K562 (cell line): ENCODE results near the gene CYLD. TPM values are rescaled to one million over a fixed set of nuclear protein-coding genes. Genes with fewer than 3 reads are reported as not detected.

ENCODE experiments used
- ATAC-seq: fragments of 200-7000 bp; cut with Tn5 transposase; 3 replicates; pipeline ENCODE4 v1.9.1; 2020; ENCODE audit warnings: moderate library complexity
- BruUV-seq: library from RNA; stranded (reverse); fragments of 400-500 nt; replicated peaks from 2 replicates; lab custom pipeline; 2021; lab: Mats Ljungman, UMichigan
- CTCF ChIA-PET: fragments of 300-600 bp; formaldehyde crosslinking; extraction: SDS; loops from one replicate; lab custom pipeline; 2021; ENCODE audit warnings: low intra/inter-chr PET ratio; lab: Yijun Ruan, JAX
- POLR2A ChIA-PET: fragments of 300-600, 350-650 bp; sonication (Branson Sonifier 250); formaldehyde crosslinking; extraction: SDS; loops from one replicate; lab custom pipeline; 2021; ENCODE audit warnings: antibody characterized with exemption, inconsistent platforms; lab: Yijun Ruan, JAX
- DNase-seq, 4 experiments: peaks; one replicate each; pipeline versions ENCODE4 v3.0.0 to v3.0.0-alpha.2; 2011 to 2018; ENCODE audit warnings: low spot score in 3 of 4, mixed read lengths in 3 of 4; ENCODE audit errors: extremely low read depth in 1 of 4
- FAIRE-seq: peaks from 2 replicates; lab custom pipeline; 2011; peaks lifted over from hg19 to GRCh38; lab: Jason Lieb, UNC
- H2AFZ ChIP-seq: 2 replicates; pipeline ENCODE4 v1.6.0; 2011; ENCODE audit warnings: low read depth, low read length, control low read depth, inconsistent platforms
- H3K27ac ChIP-seq: fragments of 200-600 bp; 3 replicates; pipeline ENCODE4 v1.8.0; 2011; ENCODE audit warnings: low read depth, mild to moderate bottlenecking, control low read depth, inconsistent platforms, low read length, moderate library complexity, mixed read lengths; ENCODE audit errors: extremely low read depth
- H3K27me3 ChIP-seq, 2 experiments: fragments of 300-600 bp in 1 of 2; 2 replicates in 1 of 2; 3 replicates in 1 of 2; pipeline versions ENCODE4 v1.6.0 to v1.8.0; 2011; ENCODE audit warnings: inconsistent platforms in 2 of 2, low read length in 2 of 2, mild to moderate bottlenecking in 1 of 2, mixed read lengths in 1 of 2, moderate library complexity in 1 of 2; ENCODE audit not compliant: control insufficient read depth in 2 of 2, insufficient read depth in 2 of 2
- H3K36me3 ChIP-seq: fragments of 300-600 bp; 3 replicates; pipeline ENCODE4 v1.8.0; 2011; ENCODE audit warnings: mild to moderate bottlenecking, low read length, inconsistent platforms; ENCODE audit not compliant: control insufficient read depth, insufficient read depth
- H3K4me1 ChIP-seq, 2 experiments: fragments of 200-600 bp in 1 of 2; replicated peaks in 1 of 2; 2 replicates in 1 of 2; 3 replicates in 1 of 2; pipeline versions ENCODE4 v1.5.1 to v1.8.0; 2011; ENCODE audit warnings: inconsistent platforms in 2 of 2, low read length in 2 of 2, mild to moderate bottlenecking in 1 of 2, mixed read lengths in 1 of 2, moderate library complexity in 1 of 2; ENCODE audit not compliant: control insufficient read depth in 2 of 2, insufficient read depth in 2 of 2
- H3K4me2 ChIP-seq: 2 replicates; pipeline ENCODE4 v1.6.1; 2011; ENCODE audit warnings: low read length, control low read depth, inconsistent platforms, mixed read lengths; ENCODE audit not compliant: insufficient read depth
- H3K4me3 ChIP-seq: fragments of 200-600 bp; sonication (generic), shearing (Covaris generic); 2 replicates; pipeline ENCODE4 v1.5.1; 2016; ENCODE audit warnings: control low read depth, inconsistent platforms
- H3K79me2 ChIP-seq: fragments of 200-600 bp; 3 replicates; pipeline ENCODE4 v1.8.0; 2011; ENCODE audit warnings: low read length, inconsistent platforms; ENCODE audit not compliant: control insufficient read depth, insufficient read depth
- H3K9ac ChIP-seq, 2 experiments: 2 replicates each; pipeline versions ENCODE4 v1.6.0 to v1.6.1; 2011; ENCODE audit warnings: low read depth in 2 of 2, low read length in 2 of 2, control low read depth in 1 of 2, inconsistent platforms in 1 of 2, mild to moderate bottlenecking in 1 of 2, mixed read lengths in 1 of 2; ENCODE audit not compliant: insufficient read depth in 1 of 2
- H3K9me1 ChIP-seq: one replicate; pipeline ENCODE4 v1.6.0; 2011; ENCODE audit warnings: inconsistent platforms, mild to moderate bottlenecking, low read length, moderate library complexity; ENCODE audit not compliant: control insufficient read depth, insufficient read depth
- H3K9me3 ChIP-seq: replicated peaks from 2 replicates; pipeline ENCODE4 v1.5.1; 2011; ENCODE audit warnings: low read depth, low read length, inconsistent platforms; ENCODE audit not compliant: control insufficient read depth, insufficient read depth
- H4K20me1 ChIP-seq: replicated peaks from 2 replicates; pipeline ENCODE4 v1.6.1; 2011; ENCODE audit warnings: low read length, inconsistent platforms, mixed read lengths; ENCODE audit not compliant: control insufficient read depth, insufficient read depth
- MCM7 ChIP-seq, 2 experiments: fragments of 450-650 bp; IDR thresholded peaks; 2 replicates each; pipeline ENCODE4 v1.6.1; 2016 to 2018
- PHB ChIP-seq: fragments of 250-450 bp; sonication (Bioruptor Pico); IDR thresholded peaks from 2 replicates; pipeline ENCODE4 v1.5.0; 2021
- POLR2H ChIP-seq: IDR thresholded peaks from 2 replicates; pipeline ENCODE4 v1.6.1; 2016; ENCODE audit warnings: missing genetic modification characterization, low read depth, mild to moderate bottlenecking, control low read depth, missing compliant biosample characterization, moderate library complexity
- RFX5 ChIP-seq: IDR thresholded peaks from 2 replicates; pipeline ENCODE4 v1.6.1; 2011; ENCODE audit warnings: low read depth, mild to moderate bottlenecking, improper control_type of control experiment, low read length
- SMARCB1 ChIP-seq: IDR thresholded peaks from 2 replicates; pipeline ENCODE4 v1.6.1; 2011; ENCODE audit warnings: improper control_type of control experiment, low read depth; ENCODE audit not compliant: insufficient read length
- SRSF1 ChIP-seq: fragments of 200-400 bp; formaldehyde crosslinking; IDR thresholded peaks from 2 replicates; pipeline ENCODE4 v1.6.1; 2017; ENCODE audit warnings: mild to moderate bottlenecking, low read depth, low read length, moderate library complexity
- TRIM28 ChIP-seq: fragments of 450-650 bp; IDR thresholded peaks from 2 replicates; pipeline ENCODE4 v1.6.1; 2017
- ZNF217 ChIP-seq: sonication (generic); formaldehyde crosslinking; IDR thresholded peaks from 2 replicates; pipeline ENCODE4 v1.8.0; 2022; ENCODE audit warnings: mild to moderate bottlenecking, missing genetic modification reagents
- ZNF384 ChIP-seq: IDR thresholded peaks from 2 replicates; pipeline ENCODE4 v1.6.1; 2012; ENCODE audit warnings: low read depth, low read length, improper control_type of control experiment
- WGBS: fragments of 100-300 bp; shearing (Covaris generic); methylation state at CpG from one replicate; pipeline ENCODE4 v1.1.6; 2016; ENCODE audit warnings: low coverage, mixed read lengths; ENCODE audit not compliant: insufficient coverage; ENCODE audit errors: missing lambda C conversion rate; 5-methylcytosine and 5-hydroxymethylcytosine counted together
- in situ Hi-C: fragments of 300-500 bp; cut with MboI; formaldehyde crosslinking; loops from 4 replicates; pipeline ENCODE4 v1.15.0; 2018; ENCODE audit warnings: inconsistent platforms, mixed read lengths
- intact Hi-C: fragments of 100-400 bp; cut with micrococcal nuclease; formaldehyde crosslinking; loops from 2 replicates; pipeline ENCODE4 v1.14.2; 2022
- polyA plus RNA-seq, 8 experiments: library from polyadenylated mRNA; depleted of rRNA in 4 of 8; stranded (reverse) in 5 of 8; unstranded in 3 of 8; fragments of >200 nt; fragmentation: Nextera tagmentation in 2 of 8; fragmentation: Illumina TruSeq in 1 of 8; extraction: Ambion mirVana in 2 of 8; extraction: Trizol in 1 of 8; gene quantifications; 2 replicates each; pipeline versions ENCODE4 v1.2.1 to v1.2.3, GENCODE V29; 2011 to 2014; ENCODE audit warnings: inconsistent platforms in 1 of 8, missing spikeins in 1 of 8
- total RNA-seq, 7 experiments: library from RNA; depleted of rRNA in 6 of 7; stranded (reverse); fragments of >200 nt in 6 of 7; fragmentation: Illumina TruSeq in 2 of 7; extraction: Trizol in 2 of 7; gene quantifications; 2 replicates each; pipeline versions ENCODE4 v1.2.1 to v1.2.3, GENCODE V29; 2011 to 2021; ENCODE audit warnings: low replicate concordance in 1 of 7

CYLD gene
- total and polyA plus RNA-seq, 9 of the 15 experiments (the other 6 are each of a cell fraction or from before 2014, with no cell fraction given): 3.4 to 7.4 (median 5.3) TPM

DNA sequence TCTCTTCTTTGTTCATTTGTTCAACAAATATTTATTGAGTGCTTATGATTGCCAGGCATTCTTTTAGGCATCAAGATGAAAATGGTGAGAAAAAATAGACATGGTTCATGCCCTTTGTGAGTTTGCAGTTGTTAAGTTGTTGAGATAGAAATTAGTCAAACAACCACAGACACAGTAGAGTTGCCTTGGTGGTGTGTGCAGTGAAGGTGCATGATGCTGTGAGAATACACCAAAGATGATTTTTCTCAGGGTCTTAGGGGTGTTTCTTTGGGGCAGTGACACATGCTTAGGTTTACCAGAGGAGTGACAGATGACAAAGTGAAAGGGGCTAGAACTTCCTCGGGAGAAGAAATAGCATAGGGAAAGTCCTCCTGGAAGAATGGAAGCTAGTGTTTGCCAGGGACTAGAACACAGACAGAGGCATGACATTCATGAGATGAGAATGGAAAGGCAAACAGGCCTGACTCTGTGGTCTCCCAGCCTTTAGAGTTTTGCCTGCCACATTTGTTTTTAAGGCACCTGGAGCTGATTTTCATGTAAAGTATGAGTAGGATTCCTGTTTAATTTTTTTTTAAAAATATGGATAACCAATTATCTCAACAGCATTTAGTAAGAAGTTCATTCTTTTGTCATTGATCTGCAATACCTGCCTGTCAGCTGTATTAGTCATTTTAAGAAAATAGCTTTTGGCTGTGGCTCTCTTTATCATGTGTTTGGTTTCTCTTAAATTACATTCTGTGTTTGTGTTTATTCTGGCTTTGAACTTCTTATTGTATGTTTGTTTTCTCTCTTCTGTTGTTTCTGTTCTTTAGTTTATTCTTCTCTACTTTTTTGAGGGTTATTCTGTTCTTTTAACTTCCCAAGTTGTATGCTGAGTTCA, 36.6 kb downstream of the CYLD start:
- FAIRE-seq (no peak), ATAC-seq (no peak), DNase-seq (no peak)
- TF ChIP-seq POLR2H (tag) (no peak), MCM7 (IDR thresholded peaks at IDR 0.05) (no peak), RFX5 (no peak), TRIM28 (no peak), SRSF1 (no peak), ZNF217 (CRISPR knock-in tag) (no peak), ZNF384 (no peak), SMARCB1 (no peak), PHB (CRISPR knock-in tag) (no peak)
- no peaks in the 10 kb centered on the region for H3K36me3 ChIP-seq
- no peaks in the 10 kb centered on the region for H3K27me3 ChIP-seq
- H2AFZ ChIP-seq: no peak overlapping the region
- intact Hi-C loops (no loop called here), in situ Hi-C loops (no loop called here)
- no peak overlapping the region for H3K4me3 ChIP-seq
- H3K4me2 ChIP-seq: no peak overlapping the region
- H4K20me1 ChIP-seq: no peaks in the 10 kb centered on the region
- no peaks in the 10 kb centered on the region for H3K79me2 ChIP-seq
- no peak overlapping the region for H3K27ac ChIP-seq
- POLR2A ChIA-PET: interaction anchor here (0.6 kb wide), 1 partner anchor 45 kb away, joined by 3 read pairs; no protein-coding TSS in a partner anchor
- H3K4me1 ChIP-seq: no peaks in the 10 kb centered on the region
- no peaks in the 10 kb centered on the region for H3K9me1 ChIP-seq
- H3K9me3 ChIP-seq: no peaks in the 10 kb centered on the region
- CTCF ChIA-PET: no interaction called here
- no TSS peak for BruUV-seq
- no peak overlapping the region for H3K9ac ChIP-seq
- WGBS: 0% methylated on average over 1 of the region's 1 CpG
